Stimulated activated CD8-positive, alpha-beta memory T cell treated with anti-CD3 and anti-CD28 coated beads, Interleukin-7, amount 100 ng/mL, for 48 hours (primary cell): ENCODE measurements around the gene NSD2.
"Not testable (repeated sequence)": the region's sequence is repeated elsewhere in the genome, so short reads cannot be mapped to it uniquely, and the experiment has no call there.

ENCODE experiments used
- DNase-seq, 2 donors: peaks; one replicate each; pipeline ENCODE4 v3.0.0-alpha.2; 2020; ENCODE audit warnings: low read depth in 1 of 2; ENCODE audit errors: extremely low read depth in 1 of 2

The NSD2 gene

GRCh38 chr4:1898007-1898406, 26.8 kb downstream of the NSD2 start:
- no peak for DNase-seq

GRCh38 chr4:1898681-1899080, 27.5 kb downstream of the NSD2 start:
- no peak for DNase-seq

- peak; percentile 31 to 48 for DNase-seq
Measured at GRCh38 chr4:1899149-1900086, 28.2 kb downstream of the NSD2 start.

GRCh38 chr4:1900087-1900433, 28.9 kb downstream of the NSD2 start:
- no peak for DNase-seq

GRCh38 chr4:1900624-1901023, 29.4 kb downstream of the NSD2 start:
- no peak for DNase-seq

GRCh38 chr4:1901127-1901526, 29.9 kb downstream of the NSD2 start:
- no peak for DNase-seq

GRCh38 chr4:1902243-1902642, 31.1 kb downstream of the NSD2 start:
- DNase-seq = no peak

GRCh38 chr4:1903035-1903434, 31.8 kb downstream of the NSD2 start:
- no peak for DNase-seq

- no peak for DNase-seq
Measured at GRCh38 chr4:1904042-1904441, 32.8 kb downstream of the NSD2 start.

GRCh38 chr4:1907848-1908525, 36.8 kb downstream of the NSD2 start:
- no peak for DNase-seq

GRCh38 chr4:1909696-1910095, 38.5 kb downstream of the NSD2 start:
- DNase-seq = not testable (repeated sequence)

GRCh38 chr4:1910643-1911042, 39.5 kb downstream of the NSD2 start:
- DNase-seq = no peak

GRCh38 chr4:1911316-1911715, 40.1 kb downstream of the NSD2 start:
- DNase-seq = not testable (repeated sequence)

GRCh38 chr4:1922821-1923220, 51.6 kb downstream of the NSD2 start:
- no peak for DNase-seq

- DNase-seq = no peak
Measured at GRCh38 chr4:1927675-1928074, 56.5 kb downstream of the NSD2 start.

GRCh38 chr4:1928356-1929239, 57.4 kb downstream of the NSD2 start:
- DNase-seq = no peak

GRCh38 chr4:1932736-1933135, 61.5 kb downstream of the NSD2 start:
- no peak for DNase-seq

- no peak for DNase-seq
Measured at GRCh38 chr4:1933700-1934099, 62.5 kb downstream of the NSD2 start.

- DNase-seq = no peak
Measured at GRCh38 chr4:1937550-1937949, 66.4 kb downstream of the NSD2 start.

GRCh38 chr4:1938027-1938426, 66.8 kb downstream of the NSD2 start:
- DNase-seq = no peak
